ENCODE data around the gene SHKBP1. TPM values are rescaled to one million over a fixed set of nuclear protein-coding genes. Genes with fewer than 3 reads are reported as not detected.
"Not testable (repeated sequence)": the region's sequence is repeated elsewhere in the genome, so short reads cannot be mapped to it uniquely, and the experiment has no call there.

Gene SHKBP1
- total RNA-seq, 1 donor from 2014 or later: 29.2 TPM

GRCh38 chr19:40543029-40543597, 33.6 kb upstream of the SHKBP1 start:
- no peak for FAIRE-seq
- no peak for TF ChIP-seq CTCF (IDR thresholded peaks at IDR 0.05; ENCODE audit: insufficient read depth, low read length, severe bottlenecking)
- H3K27me3 ChIP-seq (ENCODE audit: control insufficient read depth, insufficient read depth, low read length): no peaks in the 10 kb centered on the region
- H3K36me3 ChIP-seq (ENCODE audit: control insufficient read depth, insufficient read depth, low read length): no peaks in the 10 kb centered on the region
- DNase-seq (ENCODE audit: low read depth): no peak
- no peak overlapping the region for H3K4me3 ChIP-seq (ENCODE audit: low read depth, low read length)

GRCh38 chr19:40546153-40546841, 30.4 kb upstream of the SHKBP1 start:
- FAIRE-seq; H3K36me3 ChIP-seq (ENCODE audit: control insufficient read depth, insufficient read depth, low read length); DNase-seq (ENCODE audit: low read depth): not testable (repeated sequence)

GRCh38 chr19:40547190-40547589, 29.5 kb upstream of the SHKBP1 start:
- H3K36me3 ChIP-seq (ENCODE audit: control insufficient read depth, insufficient read depth, low read length); H3K4me3 ChIP-seq (ENCODE audit: low read depth, low read length); DNase-seq (ENCODE audit: low read depth); H3K27me3 ChIP-seq (ENCODE audit: control insufficient read depth, insufficient read depth, low read length); FAIRE-seq: not testable (repeated sequence)

More at GRCh38 chr19:40546153-40546841, 30.4 kb upstream of the SHKBP1 start:
- H3K4me3 ChIP-seq (ENCODE audit: low read depth, low read length); H3K27me3 ChIP-seq (ENCODE audit: control insufficient read depth, insufficient read depth, low read length): not testable (repeated sequence)

- FAIRE-seq (no peak), DNase-seq (ENCODE audit: low read depth) (no peak)
- H3K4me3 ChIP-seq (ENCODE audit: low read depth, low read length): no peak overlapping the region
- no peaks in the 10 kb centered on the region for H3K36me3 ChIP-seq (ENCODE audit: control insufficient read depth, insufficient read depth, low read length)
- no peaks in the 10 kb centered on the region for H3K27me3 ChIP-seq (ENCODE audit: control insufficient read depth, insufficient read depth, low read length)
- TF ChIP-seq CTCF (IDR thresholded peaks at IDR 0.05; ENCODE audit: insufficient read depth, low read length, severe bottlenecking): no peak
Measured at GRCh38 chr19:40547836-40548235, 28.8 kb upstream of the SHKBP1 start.

DNA sequence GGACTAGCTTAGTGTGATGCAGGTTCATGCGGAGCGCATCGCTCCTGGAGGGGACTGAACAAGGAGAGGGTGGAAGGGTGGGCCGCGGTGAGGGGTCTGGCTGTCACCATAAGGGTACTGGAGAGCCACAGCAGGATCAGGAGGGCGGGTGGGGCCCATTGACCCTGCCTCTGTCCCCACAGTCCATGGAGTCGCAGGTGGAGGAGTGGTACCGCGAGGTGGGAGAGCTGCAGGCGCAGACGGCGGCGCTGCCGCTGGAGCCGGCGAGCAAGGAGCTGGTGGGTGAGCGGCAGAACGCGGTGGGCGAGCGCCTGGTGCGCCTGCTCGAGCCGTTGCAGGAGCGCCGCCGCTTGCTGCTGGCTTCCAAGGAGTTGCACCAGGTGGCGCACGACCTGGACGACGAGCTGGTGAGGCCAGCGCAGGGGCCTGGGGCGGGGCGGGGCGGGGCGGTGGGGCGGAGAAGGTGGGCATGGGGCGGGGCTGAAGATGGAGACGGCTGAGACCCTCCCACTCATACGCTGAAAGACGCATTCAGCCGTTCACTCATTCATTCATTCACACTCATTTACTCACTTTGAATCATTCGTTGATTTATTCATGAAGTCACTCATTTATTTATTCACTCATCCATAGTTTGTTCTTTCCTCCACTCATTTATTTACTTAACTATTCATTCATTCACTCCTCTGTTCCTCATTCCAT, 27.5 kb upstream of the SHKBP1 start:
- no peak overlapping the region for H3K4me3 ChIP-seq (ENCODE audit: low read depth, low read length)
- H3K27me3 ChIP-seq (ENCODE audit: control insufficient read depth, insufficient read depth, low read length): no peaks in the 10 kb centered on the region
- peak; percentile 70 for TF ChIP-seq CTCF (IDR thresholded peaks at IDR 0.05; ENCODE audit: insufficient read depth, low read length, severe bottlenecking)
- FAIRE-seq (no peak), DNase-seq (ENCODE audit: low read depth) (peak; percentile 31)
- no peaks in the 10 kb centered on the region for H3K36me3 ChIP-seq (ENCODE audit: control insufficient read depth, insufficient read depth, low read length)

DNA sequence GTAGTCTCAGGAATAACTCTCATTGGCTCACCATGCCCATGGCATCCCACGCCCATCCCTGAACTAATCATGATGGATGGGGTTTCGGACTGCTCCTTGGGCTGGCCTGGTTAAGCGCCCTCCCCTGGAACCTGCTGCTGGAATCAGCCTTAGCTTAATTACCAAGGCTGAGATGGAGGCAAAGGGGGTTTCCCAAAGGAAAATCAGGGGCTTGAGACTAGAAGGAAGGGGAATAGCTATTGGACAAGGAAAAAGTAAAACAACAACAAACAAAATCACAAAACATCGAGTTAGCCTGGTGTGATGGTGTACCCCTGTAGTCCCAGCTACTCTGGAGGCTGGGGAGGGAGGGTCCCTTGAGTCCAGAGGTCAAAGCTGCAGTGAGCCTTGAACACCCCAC, 25.7 kb upstream of the SHKBP1 start:
- H3K4me3 ChIP-seq (ENCODE audit: low read depth, low read length): no peak overlapping the region
- peaks cover 4% of the 10 kb centered on the region for H3K27me3 ChIP-seq (ENCODE audit: control insufficient read depth, insufficient read depth, low read length)
- no peak for DNase-seq (ENCODE audit: low read depth)
- H3K36me3 ChIP-seq (ENCODE audit: control insufficient read depth, insufficient read depth, low read length): no peaks in the 10 kb centered on the region
- no peak for TF ChIP-seq CTCF (IDR thresholded peaks at IDR 0.05; ENCODE audit: insufficient read depth, low read length, severe bottlenecking)
- peak; percentile 13 for FAIRE-seq

Data from bronchial epithelial cell (primary cell).